HepG2 (cell line): ENCODE data around the gene CYP4A22. TPM values are rescaled to one million over a fixed set of nuclear protein-coding genes. Genes with fewer than 3 reads are reported as not detected.
A peak's percentile ranks its signal among the peaks of the same experiment; 100 is the strongest.

ENCODE experiments used
- ATAC-seq: fragments of 200-7000 bp; cut with Tn5 transposase; 3 replicates; pipeline ENCODE4 v1.9.1; 2020; ENCODE audit warnings: mild to moderate bottlenecking, moderate library complexity
- BruUV-seq: library from RNA; stranded (reverse); fragments of 400-500 nt; replicated peaks from 2 replicates; lab custom pipeline; 2021; lab: Mats Ljungman, UMichigan
- CTCF ChIA-PET: fragments of 300-600 bp; formaldehyde crosslinking; extraction: SDS; loops from one replicate; lab custom pipeline; 2021; ENCODE audit warnings: low total read pairs, inconsistent platforms, low intra/inter-chr PET ratio; lab: Yijun Ruan, JAX
- POLR2A ChIA-PET: fragments of 350-600 bp; sonication (Branson Sonifier 250); formaldehyde crosslinking; loops from one replicate; lab custom pipeline; 2020; ENCODE audit warnings: antibody characterized with exemption, inconsistent platforms; lab: Yijun Ruan, JAX
- DNase-seq: peaks from one replicate; pipeline ENCODE4 v3.0.0-alpha.2; 2015; ENCODE audit warnings: low spot score
- FAIRE-seq: peaks from 3 replicates; lab custom pipeline; 2011; peaks lifted over from hg19 to GRCh38; lab: Jason Lieb, UNC
- H2AFZ ChIP-seq: one replicate; pipeline ENCODE4 v1.6.1; 2011; ENCODE audit warnings: low read length, inconsistent platforms
- H3K27ac ChIP-seq: fragments of 300-600 bp; 3 replicates; pipeline ENCODE4 v1.8.0; 2011; ENCODE audit warnings: mixed run types, mild to moderate bottlenecking, mixed read lengths, low read length, inconsistent platforms; ENCODE audit not compliant: insufficient read depth; ENCODE audit errors: extremely low read length
- H3K27me3 ChIP-seq, 2 experiments: fragments of 200-600 bp in 1 of 2; 2 replicates in 1 of 2; 3 replicates in 1 of 2; pipeline versions ENCODE4 v1.6.0 to v1.8.0; 2011; ENCODE audit warnings: low read length in 2 of 2, mild to moderate bottlenecking in 2 of 2, moderate library complexity in 2 of 2, inconsistent platforms in 1 of 2; ENCODE audit not compliant: insufficient read depth in 2 of 2, control insufficient read depth in 1 of 2
- H3K36me3 ChIP-seq, 2 experiments: fragments of 200-600 bp in 1 of 2; replicated peaks in 1 of 2; 2 replicates in 1 of 2; 3 replicates in 1 of 2; pipeline versions ENCODE4 v1.5.1 to v1.8.0; 2011; ENCODE audit warnings: low read length in 2 of 2, inconsistent platforms in 1 of 2; ENCODE audit not compliant: insufficient read depth in 2 of 2, control insufficient read depth in 1 of 2
- H3K4me1 ChIP-seq: 2 replicates; pipeline ENCODE4 v1.5.1; 2012; ENCODE audit warnings: low read length, inconsistent platforms; ENCODE audit not compliant: insufficient read depth
- H3K4me2 ChIP-seq: 2 replicates; pipeline ENCODE4 v1.6.0; 2011; ENCODE audit warnings: low read depth, low read length, inconsistent platforms
- H3K4me3 ChIP-seq, 3 experiments: fragments of 200-600 bp in 1 of 3; sonication (generic), shearing (Covaris generic) in 1 of 3; replicated peaks in 1 of 3; 2 replicates each; pipeline ENCODE4 v1.5.1; 2011 to 2016; ENCODE audit warnings: low read length in 3 of 3, inconsistent platforms in 2 of 3, low read depth in 2 of 3, mild to moderate bottlenecking in 2 of 3, control low read depth in 1 of 3, mixed read lengths in 1 of 3; ENCODE audit not compliant: insufficient read depth in 1 of 3
- H3K79me2 ChIP-seq: one replicate; pipeline ENCODE4 v1.6.1; 2011; ENCODE audit warnings: low read length, inconsistent platforms; ENCODE audit not compliant: insufficient read depth
- H3K9ac ChIP-seq: 2 replicates; pipeline ENCODE4 v1.6.0; 2011; ENCODE audit warnings: mild to moderate bottlenecking, low read depth, low read length, inconsistent platforms; ENCODE audit not compliant: insufficient read depth
- H3K9me3 ChIP-seq: 2 replicates; pipeline ENCODE4 v1.5.1; 2012; ENCODE audit warnings: mild to moderate bottlenecking, low read length
- H4K20me1 ChIP-seq: 2 replicates; pipeline ENCODE4 v1.6.0; 2011; ENCODE audit warnings: inconsistent platforms, mild to moderate bottlenecking, low read length, moderate library complexity; ENCODE audit not compliant: insufficient read depth
- ATRX ChIP-seq: sonication (generic); formaldehyde crosslinking; IDR thresholded peaks from 2 replicates; pipeline ENCODE4 v1.4.0; 2020; ENCODE audit warnings: missing genetic modification reagents, borderline replicate concordance
- CAMTA2 ChIP-seq: sonication (generic); formaldehyde crosslinking; IDR thresholded peaks from 2 replicates; pipeline ENCODE4 v1.4.0; 2020; ENCODE audit warnings: mild to moderate bottlenecking, missing genetic modification reagents, borderline replicate concordance
- FOXJ3 ChIP-seq: sonication (generic); formaldehyde crosslinking; IDR thresholded peaks from 2 replicates; pipeline ENCODE4 v1.4.0; 2020; ENCODE audit warnings: missing genetic modification reagents, mild to moderate bottlenecking, borderline replicate concordance
- FUBP1 ChIP-seq: sonication (generic); formaldehyde crosslinking; IDR thresholded peaks from 2 replicates; pipeline ENCODE4 v1.5.1; 2020; ENCODE audit warnings: missing genetic modification reagents, mild to moderate bottlenecking, borderline replicate concordance
- HMGXB4 ChIP-seq, 2 experiments: sonication (generic) in 1 of 2; formaldehyde crosslinking in 1 of 2; IDR thresholded peaks; 2 replicates each; pipeline versions ENCODE4 v1.4.0 to v1.6.1; 2018 to 2020; ENCODE audit warnings: missing genetic modification reagents in 2 of 2, borderline replicate concordance in 1 of 2, low read depth in 1 of 2, mild to moderate bottlenecking in 1 of 2, missing biosample characterization in 1 of 2
- ISX ChIP-seq: sonication (generic); formaldehyde crosslinking; conservative IDR thresholded peaks from 2 replicates; pipeline ENCODE4 v1.5.0; 2020; ENCODE audit warnings: missing genetic modification reagents
- NFRKB ChIP-seq: fragments of 450-650 bp; IDR thresholded peaks from 2 replicates; pipeline ENCODE4 v1.6.1; 2017
- PITX1 ChIP-seq: sonication (generic); formaldehyde crosslinking; IDR thresholded peaks from 2 replicates; pipeline ENCODE4 v1.5.1; 2020; ENCODE audit warnings: mild to moderate bottlenecking, missing genetic modification reagents
- RFX1 ChIP-seq: fragments of 450-650 bp; IDR thresholded peaks from 2 replicates; pipeline ENCODE4 v1.6.1; 2017
- TFAP4 ChIP-seq: sonication (generic); IDR thresholded peaks from 2 replicates; pipeline ENCODE4 v1.6.1; 2016; ENCODE audit warnings: low read depth, borderline replicate concordance
- ZBTB14 ChIP-seq: sonication (generic); formaldehyde crosslinking; IDR thresholded peaks from 2 replicates; pipeline ENCODE4 v1.4.0; 2020; ENCODE audit warnings: missing genetic modification reagents
- ZNF10 ChIP-seq: sonication (generic); formaldehyde crosslinking; IDR thresholded peaks from 2 replicates; pipeline ENCODE4 v1.4.0; 2020; ENCODE audit warnings: mild to moderate bottlenecking, low read depth, missing genetic modification reagents, borderline replicate concordance
- ZNF362 ChIP-seq: sonication (generic); formaldehyde crosslinking; IDR thresholded peaks from 2 replicates; pipeline ENCODE4 v1.4.0; 2020; ENCODE audit warnings: missing genetic modification reagents, mild to moderate bottlenecking, borderline replicate concordance
- ZNF567 ChIP-seq: sonication (generic); formaldehyde crosslinking; IDR thresholded peaks from 2 replicates; pipeline ENCODE4 v1.8.1; 2023; ENCODE audit warnings: mild to moderate bottlenecking, missing genetic modification reagents, borderline replicate concordance
- ZNF598 ChIP-seq: sonication (generic); formaldehyde crosslinking; IDR thresholded peaks from 2 replicates; pipeline ENCODE4 v1.5.1; 2020; ENCODE audit warnings: mild to moderate bottlenecking, missing genetic modification reagents, borderline replicate concordance
- ZNF772 ChIP-seq: sonication (generic); formaldehyde crosslinking; IDR thresholded peaks from 2 replicates; pipeline ENCODE4 v1.5.0; 2020; ENCODE audit warnings: mild to moderate bottlenecking, missing genetic modification reagents
- ZSCAN21 ChIP-seq: sonication (generic); formaldehyde crosslinking; IDR thresholded peaks from 2 replicates; pipeline ENCODE4 v1.8.0; 2022; ENCODE audit warnings: mild to moderate bottlenecking, missing genetic modification reagents, moderate library complexity, borderline replicate concordance
- WGBS: methylation state at CpG from one replicate; pipeline ENCODE4 v1.1.6; 2017; ENCODE audit warnings: low lambda C conversion rate; 5-methylcytosine and 5-hydroxymethylcytosine counted together
- in situ Hi-C: cut with HindIII; loops from 2 replicates; pipeline ENCODE4 v1.10.0; 2017; ENCODE audit warnings: low pct_unique_long_range_greater_than_20kb; ENCODE audit not compliant: extremely low pct_ligation_motif_present
- intact Hi-C: fragments of 100-400 bp; cut with micrococcal nuclease; formaldehyde crosslinking; loops from one replicate; pipeline ENCODE4 v1.10.0; 2022; ENCODE audit not compliant: unreplicated experiment
- polyA plus RNA-seq, 8 experiments: library from polyadenylated mRNA; depleted of rRNA in 3 of 8; stranded (reverse) in 7 of 8; unstranded in 1 of 8; fragments of >200 nt; fragmentation: Illumina TruSeq in 4 of 8; extraction: Trizol in 4 of 8; gene quantifications; 2 replicates each; pipeline versions ENCODE4 v1.2.1 to v1.2.3, GENCODE V29; 2011 to 2016; ENCODE audit warnings: low read depth in 4 of 8, missing spikeins in 1 of 8, mixed read lengths in 1 of 8; ENCODE audit not compliant: insufficient read depth in 1 of 8
- total RNA-seq, 5 experiments: library from RNA; depleted of rRNA; stranded (reverse); fragments of >200 nt; fragmentation: Illumina TruSeq; extraction: Trizol; gene quantifications; 2 replicates each; pipeline ENCODE4 v1.2.3, GENCODE V29; 2016; ENCODE audit warnings: low read depth in 1 of 5

CYP4A22 gene
- total and polyA plus RNA-seq, 2 of the 13 experiments (the other 11 are each of a cell fraction or from before 2014, with no cell fraction given): not detected

- peak overlapping the region; percentile 92 for H3K27ac ChIP-seq
- intact Hi-C loops (loop anchor here (5.0 kb wide), 1 partner anchor 231 kb away; no protein-coding TSS in a partner anchor), in situ Hi-C loops (loop anchor here (5.0 to 25.0 kb wide), 2 partner anchors 71 to 521 kb away; no protein-coding TSS in a partner anchor)
- no TSS peak for BruUV-seq
- no peaks in the 10 kb centered on the region for H3K9me3 ChIP-seq
- no peak overlapping the region for H2AFZ ChIP-seq
- no peaks in the 10 kb centered on the region for H3K36me3 ChIP-seq
- peak overlapping the region; percentile 79 for H3K4me2 ChIP-seq
- no peaks in the 10 kb centered on the region for H3K79me2 ChIP-seq
- peaks cover 93% of the 10 kb centered on the region for H3K4me1 ChIP-seq
- H3K27me3 ChIP-seq: no peaks in the 10 kb centered on the region
- ChIA-PET CTCF (interaction anchor here (3.9 kb wide), 1 partner anchor 73 kb away, joined by 28 read pairs; no protein-coding TSS in a partner anchor), POLR2A (interaction anchor here (8.3 kb wide), 1 partner anchor 10 kb away, joined by 168 read pairs; no protein-coding TSS in a partner anchor)
- DNase-seq (no peak), ATAC-seq (no peak), FAIRE-seq (no peak)
- H3K9ac ChIP-seq: peak overlapping the region; percentile 27; the same call in 1 of the 2 replicates
- WGBS: 76% methylated on average over 3 of the region's 6 CpGs
- peak overlapping the region in 1 of 3 experiments; percentile 66; a peak in 1 of 6 replicates for H3K4me3 ChIP-seq
- H4K20me1 ChIP-seq: no peaks in the 10 kb centered on the region
- TF ChIP-seq PITX1 (CRISPR knock-in tag): no peak
- 0 out of 2 replicates have a peak, but pooled peaks have one; percentile 21 for TF ChIP-seq ZNF567 (CRISPR knock-in tag)
- no peak for TF ChIP-seq FUBP1
- no peak for TF ChIP-seq ZNF362 (CRISPR knock-in tag)
- peak; percentile 26; the same call in 1 of the 2 replicates for TF ChIP-seq ZNF598 (CRISPR knock-in tag)
- no peak for TF ChIP-seq FOXJ3 (CRISPR knock-in tag)
- TF ChIP-seq ISX (CRISPR knock-in tag): no peak
- TF ChIP-seq HMGXB4 (CRISPR knock-in tag; IDR thresholded peaks at IDR 0.05; ENCODE audit: borderline replicate concordance in 1 of 2, low read depth in 1 of 2): no peak
- TF ChIP-seq RFX1: no peak
- TF ChIP-seq CAMTA2 (CRISPR knock-in tag): 0 out of 2 replicates have a peak, but pooled peaks have one; percentile 46
- no peak for TF ChIP-seq ZBTB14 (CRISPR knock-in tag)
- no peak for TF ChIP-seq TFAP4
- TF ChIP-seq ATRX (CRISPR knock-in tag): no peak
- no peak for TF ChIP-seq ZNF10 (CRISPR knock-in tag)
- no peak for TF ChIP-seq NFRKB
- no peak for TF ChIP-seq ZSCAN21
- no peak for TF ChIP-seq ZNF772
Observed at GRCh38 chr1:47190857-47191256, 53.6 kb downstream of the CYP4A22 start.
